ENCODE measurements around the gene ZNF276. TPM values are rescaled to one million over a fixed set of nuclear protein-coding genes. Genes with fewer than 3 reads are reported as not detected.

The ZNF276 gene
- polyA plus RNA-seq, 1 experiment = 8.5 TPM

DNA sequence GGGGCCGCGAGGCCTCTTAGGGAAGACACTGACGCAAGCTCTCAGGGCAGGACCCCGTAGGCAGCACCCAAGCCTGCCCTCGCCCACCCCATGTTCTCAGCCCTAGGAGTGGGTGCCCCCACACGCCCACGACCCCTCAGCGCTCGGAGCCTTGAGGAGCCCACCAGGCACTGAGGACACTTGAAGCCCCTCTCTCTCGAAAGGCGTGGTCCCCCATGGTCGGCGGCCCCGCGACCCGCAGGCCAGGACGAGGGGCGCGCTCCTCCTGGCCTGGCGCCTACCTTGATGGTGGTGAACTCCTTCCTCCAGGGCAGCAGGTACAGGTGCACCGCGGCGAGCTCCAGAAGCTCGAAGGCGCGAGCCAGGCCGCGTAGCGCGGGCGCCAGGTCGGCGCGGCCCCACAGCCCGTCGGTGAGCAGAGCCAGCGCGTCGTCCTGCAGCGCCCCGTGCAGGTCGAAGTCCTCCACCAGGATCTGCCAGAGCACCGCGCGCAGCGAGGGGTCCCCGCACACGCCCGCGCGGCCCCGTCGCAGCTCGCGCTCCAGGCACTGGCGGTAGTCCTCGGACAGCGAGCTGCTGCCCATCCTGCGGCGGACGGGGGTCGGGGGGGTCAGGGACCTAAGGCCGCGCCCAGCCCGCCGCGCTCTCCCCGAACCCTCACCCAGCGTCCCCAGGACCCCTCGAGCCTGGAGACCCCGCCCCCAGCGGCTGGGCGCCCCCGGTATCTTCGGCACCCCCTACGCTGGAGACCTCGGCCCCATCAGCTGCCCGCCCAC is 20.5 kb upstream of the ZNF276 start:
- DNase-seq (ENCODE audit: low read depth) = no peak
- TF ChIP-seq, protein P1, sequence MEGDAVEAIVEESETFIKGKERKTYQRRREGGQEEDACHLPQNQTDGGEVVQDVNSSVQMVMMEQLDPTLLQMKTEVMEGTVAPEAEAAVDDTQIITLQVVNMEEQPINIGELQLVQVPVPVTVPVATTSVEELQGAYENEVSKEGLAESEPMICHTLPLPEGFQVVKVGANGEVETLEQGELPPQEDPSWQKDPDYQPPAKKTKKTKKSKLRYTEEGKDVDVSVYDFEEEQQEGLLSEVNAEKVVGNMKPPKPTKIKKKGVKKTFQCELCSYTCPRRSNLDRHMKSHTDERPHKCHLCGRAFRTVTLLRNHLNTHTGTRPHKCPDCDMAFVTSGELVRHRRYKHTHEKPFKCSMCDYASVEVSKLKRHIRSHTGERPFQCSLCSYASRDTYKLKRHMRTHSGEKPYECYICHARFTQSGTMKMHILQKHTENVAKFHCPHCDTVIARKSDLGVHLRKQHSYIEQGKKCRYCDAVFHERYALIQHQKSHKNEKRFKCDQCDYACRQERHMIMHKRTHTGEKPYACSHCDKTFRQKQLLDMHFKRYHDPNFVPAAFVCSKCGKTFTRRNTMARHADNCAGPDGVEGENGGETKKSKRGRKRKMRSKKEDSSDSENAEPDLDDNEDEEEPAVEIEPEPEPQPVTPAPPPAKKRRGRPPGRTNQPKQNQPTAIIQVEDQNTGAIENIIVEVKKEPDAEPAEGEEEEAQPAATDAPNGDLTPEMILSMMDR (IDR thresholded peaks at IDR 0.05; ENCODE audit: insufficient read depth, low read depth, low read length) = peak; percentile 16; the same call in 1 of the 2 replicates
- POLR2A ChIA-PET = no interaction called here

GRCh38 chr16:89701425-89702406 is 19.6 kb upstream of the ZNF276 start, which contains the start of gene SPATA2L:
SPATA2L (minus strand) TSS chr16:89701705; CDS start chr16:89701232, 473 bp downstream.
- Histone ChIP-seq H3K36me3 (ENCODE audit: control insufficient read depth, insufficient read depth, low read length) (peaks cover 8% of the 10 kb centered on the region; the same call in 1 of the 2 replicates), H3K27me3 (ENCODE audit: control insufficient read depth, insufficient read depth, low read length) (no peaks in the 10 kb centered on the region), H3K4me3 (ENCODE audit: low read depth, low read length) (peak within 1 kb of the TSS; percentile 95)
- DNase-seq (ENCODE audit: low read depth) = no peak
- POLR2A ChIA-PET = no interaction called here
- CTCF ChIA-PET = interaction anchor here (1.3 to 5.9 kb wide), 6 partner anchors 74 to 171 kb away, joined by 4 to 74 read pairs (median 22); partner anchors contain the start of gene TCF25
- TF ChIP-seq, protein P1 (IDR thresholded peaks at IDR 0.05; ENCODE audit: insufficient read depth, low read depth, low read length) = peak; percentile 14; the same call in 1 of the 2 replicates

More for the DNA sequence above, 20.5 kb upstream of the ZNF276 start:
- Histone ChIP-seq H3K4me3 (ENCODE audit: low read depth, low read length) (peak overlapping the region; percentile 95), H3K27me3 (ENCODE audit: control insufficient read depth, insufficient read depth, low read length) (no peaks in the 10 kb centered on the region), H3K36me3 (ENCODE audit: control insufficient read depth, insufficient read depth, low read length) (peaks cover 11% of the 10 kb centered on the region)
- CTCF ChIA-PET = interaction anchor here (0.7 to 5.9 kb wide), 26 partner anchors 10 to 221 kb away, joined by 3 to 74 read pairs (median 4); partner anchors contain the start of genes CDK10, CPNE7, TCF25 and VPS9D1

GRCh38 chr16:89704281-89704680 is 17.1 kb upstream of the ZNF276 start:
- POLR2A ChIA-PET = no interaction called here
- Histone ChIP-seq H3K36me3 (ENCODE audit: control insufficient read depth, insufficient read depth, low read length) (peaks cover 2% of the 10 kb centered on the region; the same call in 1 of the 2 replicates), H3K27me3 (ENCODE audit: control insufficient read depth, insufficient read depth, low read length) (no peaks in the 10 kb centered on the region), H3K4me3 (ENCODE audit: low read depth, low read length) (no peak overlapping the region)
- CTCF ChIA-PET = interaction anchor here (0.5 to 4.7 kb wide), 6 partner anchors 12 to 162 kb away, joined by 3 to 34 read pairs (median 4); partner anchors contain the start of gene VPS9D1
- DNase-seq (ENCODE audit: low read depth) = no peak
- TF ChIP-seq, protein P1 (IDR thresholded peaks at IDR 0.05; ENCODE audit: insufficient read depth, low read depth, low read length) = no peak

DNA sequence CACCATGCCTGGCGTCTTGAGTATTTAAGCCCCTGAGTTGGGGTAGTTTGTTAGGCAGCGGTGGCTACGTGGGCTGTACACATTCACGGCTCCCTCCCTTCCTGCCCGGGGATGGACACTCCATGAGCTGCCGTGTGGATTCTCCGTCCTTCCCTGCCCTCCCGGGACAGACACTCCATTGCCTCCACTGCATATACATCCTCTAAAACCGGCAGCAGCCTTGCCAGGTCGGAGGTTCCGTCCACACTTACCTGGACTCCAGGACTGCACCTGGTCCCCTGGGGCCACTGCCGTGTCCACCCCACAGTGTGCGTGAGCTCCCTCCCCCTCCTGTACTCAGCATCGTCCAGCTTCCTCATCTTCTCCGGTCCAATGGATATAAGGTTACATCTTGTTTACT is 16.3 kb upstream of the ZNF276 start:
- Histone ChIP-seq H3K4me3 (ENCODE audit: low read depth, low read length) (no peak overlapping the region), H3K36me3 (ENCODE audit: control insufficient read depth, insufficient read depth, low read length) (peaks cover 3% of the 10 kb centered on the region; the same call in 1 of the 2 replicates), H3K27me3 (ENCODE audit: control insufficient read depth, insufficient read depth, low read length) (no peaks in the 10 kb centered on the region)
- CTCF ChIA-PET = interaction anchor here (0.5 to 4.7 kb wide), 10 partner anchors 11 to 205 kb away, joined by 3 to 34 read pairs (median 4); partner anchors contain the start of genes TCF25 and VPS9D1
- POLR2A ChIA-PET = no interaction called here
- DNase-seq (ENCODE audit: low read depth) = no peak
- TF ChIP-seq, protein P1 (IDR thresholded peaks at IDR 0.05; ENCODE audit: insufficient read depth, low read depth, low read length) = no peak
